ENCODE measurements around the gene CASZ1.

Gene CASZ1

GRCh38 chr1:10685196-10685807 lies 111.1 kb downstream of the CASZ1 start:
- no peak for DNase-seq (ENCODE audit: low read depth)

GRCh38 chr1:10684221-10684620 lies 112.2 kb downstream of the CASZ1 start:
- no peak for DNase-seq (ENCODE audit: low read depth)

- no peak for DNase-seq (ENCODE audit: low read depth)
These were observed 113.8 kb downstream of the CASZ1 start for GRCh38 chr1:10682449-10683309.

- no peak for DNase-seq (ENCODE audit: low read depth)
These were observed 114.4 kb downstream of the CASZ1 start for GRCh38 chr1:10682108-10682445.

GRCh38 chr1:10681296-10682107 lies 114.9 kb downstream of the CASZ1 start:
- DNase-seq (ENCODE audit: low read depth), result no peak

- DNase-seq (ENCODE audit: low read depth), result no peak
These were observed 116.0 kb downstream of the CASZ1 start for GRCh38 chr1:10680487-10680886.

GRCh38 chr1:10679496-10680220 lies 116.8 kb downstream of the CASZ1 start:
- DNase-seq (ENCODE audit: low read depth), result no peak

- no peak for DNase-seq (ENCODE audit: low read depth)
These were observed 117.6 kb downstream of the CASZ1 start for GRCh38 chr1:10678852-10679251.

- DNase-seq (ENCODE audit: low read depth), result no peak
These were observed 118.0 kb downstream of the CASZ1 start for GRCh38 chr1:10678402-10678801.

GRCh38 chr1:10677491-10678391 lies 118.7 kb downstream of the CASZ1 start:
- no peak for DNase-seq (ENCODE audit: low read depth)

- DNase-seq (ENCODE audit: low read depth), result no peak
These were observed 119.5 kb downstream of the CASZ1 start for GRCh38 chr1:10676963-10677362.

GRCh38 chr1:10675813-10676212 lies 120.6 kb downstream of the CASZ1 start:
- no peak for DNase-seq (ENCODE audit: low read depth)

GRCh38 chr1:10674700-10675609 lies 121.5 kb downstream of the CASZ1 start:
- DNase-seq (ENCODE audit: low read depth), result no peak

GRCh38 chr1:10674222-10674621 lies 122.2 kb downstream of the CASZ1 start:
- no peak for DNase-seq (ENCODE audit: low read depth)

- DNase-seq (ENCODE audit: low read depth), result no peak
These were observed 123.2 kb downstream of the CASZ1 start for GRCh38 chr1:10673109-10673711.

GRCh38 chr1:10672343-10673050 lies 123.9 kb downstream of the CASZ1 start:
- DNase-seq (ENCODE audit: low read depth), result no peak

GRCh38 chr1:10671622-10672342 lies 124.7 kb downstream of the CASZ1 start:
- DNase-seq (ENCODE audit: low read depth), result no peak

- DNase-seq (ENCODE audit: low read depth), result no peak
These were observed 125.4 kb downstream of the CASZ1 start for GRCh38 chr1:10671090-10671489.

Data from stimulated activated CD8-positive, alpha-beta memory T cell treated with anti-CD3 and anti-CD28 coated beads, Interleukin-15, amount 100 ng/mL, for 24 hours (primary cell).